OCI-LY1 (cell line): ENCODE measurements around the gene MINDY4.

ENCODE experiments used
- H2AFZ ChIP-seq: fragments of 200-600 bp; sonication (generic), shearing (Covaris generic); 2 replicates; pipeline ENCODE4 v1.6.0; 2014; ENCODE audit warnings: antibody characterized with exemption, mild to moderate bottlenecking, low read length
- H3F3A ChIP-seq: fragments of 200-600 bp; sonication (generic), shearing (Covaris generic); 2 replicates; pipeline ENCODE4 v1.6.0; 2014; ENCODE audit warnings: mild to moderate bottlenecking, antibody characterized with exemption, low read length, moderate library complexity; ENCODE audit not compliant: insufficient read depth
- H3K27ac ChIP-seq: fragments of 200-600 bp; sonication (generic); 2 replicates; pipeline ENCODE4 v1.5.1; 2014; ENCODE audit warnings: low read length, mixed run types, mild to moderate bottlenecking, low read depth; ENCODE audit not compliant: poor library complexity, severe bottlenecking
- H3K27me3 ChIP-seq: fragments of 200-600 bp; sonication (generic); 2 replicates; pipeline ENCODE4 v1.6.0; 2014; ENCODE audit warnings: antibody characterized with exemption, mild to moderate bottlenecking, low read length, moderate library complexity; ENCODE audit not compliant: insufficient read depth
- H3K36me3 ChIP-seq: fragments of 200-600 bp; sonication (generic); 2 replicates; pipeline ENCODE4 v1.6.1; 2014; ENCODE audit warnings: mild to moderate bottlenecking, antibody characterized with exemption, low read length, moderate library complexity, mixed read lengths; ENCODE audit not compliant: insufficient read depth
- H3K4me1 ChIP-seq: fragments of 200-600 bp; sonication (generic); 2 replicates; pipeline ENCODE4 v1.5.1; 2014; ENCODE audit warnings: mild to moderate bottlenecking, low read length, moderate library complexity; ENCODE audit not compliant: insufficient read depth, severe bottlenecking
- H3K4me2 ChIP-seq: fragments of 200-600 bp; sonication (generic), shearing (Covaris generic); 2 replicates; pipeline ENCODE4 v1.6.1; 2014; ENCODE audit warnings: low read length
- H3K4me3 ChIP-seq: fragments of 200-600 bp; sonication (generic); 2 replicates; pipeline ENCODE4 v1.5.1; 2014; ENCODE audit warnings: low read length, low read depth, mild to moderate bottlenecking, mixed read lengths; ENCODE audit not compliant: poor library complexity, severe bottlenecking
- H3K79me2 ChIP-seq: fragments of 200-600 bp; shearing (Covaris generic); 2 replicates; pipeline ENCODE4 v1.6.1; 2016; ENCODE audit warnings: mixed run types, low read length, mixed read lengths; ENCODE audit not compliant: insufficient read depth
- H3K9ac ChIP-seq: fragments of 200-600 bp; sonication (generic), shearing (Covaris generic); 2 replicates; pipeline ENCODE4 v1.6.1; 2014; ENCODE audit warnings: mild to moderate bottlenecking, low read length, mixed read lengths
- H3K9me2 ChIP-seq: fragments of 200-600 bp; sonication (generic), shearing (Covaris generic); 2 replicates; pipeline ENCODE4 v1.6.1; 2014; ENCODE audit warnings: low read depth, mild to moderate bottlenecking, low read length, mixed read lengths
- H3K9me3 ChIP-seq: fragments of 200-600 bp; shearing (Covaris generic); 2 replicates; pipeline ENCODE4 v1.6.1; 2014; ENCODE audit warnings: low read length, mixed read lengths
- H4K20me1 ChIP-seq: fragments of 200-600 bp; sonication (generic), shearing (Covaris generic); 2 replicates; pipeline ENCODE4 v1.6.0; 2016; ENCODE audit warnings: mild to moderate bottlenecking, low read length; ENCODE audit not compliant: insufficient read depth
- EZH2 ChIP-seq: fragments of 200-600 bp; sonication (generic), shearing (Covaris generic); IDR thresholded peaks from 2 replicates; pipeline ENCODE4 v1.8.0; 2017; ENCODE audit warnings: borderline replicate concordance, mixed run types, mild to moderate bottlenecking, antibody characterized with exemption, low read length, moderate library complexity, mixed read lengths
- TF ChIP-seq, protein P1 (sequence below): fragments of 200-600 bp; sonication (generic), shearing (Covaris generic); IDR thresholded peaks from 2 replicates; pipeline ENCODE4 v1.5.1; 2017; ENCODE audit warnings: mild to moderate bottlenecking, antibody characterized with exemption, low read length, moderate library complexity, mixed read lengths

The MINDY4 gene

DNA sequence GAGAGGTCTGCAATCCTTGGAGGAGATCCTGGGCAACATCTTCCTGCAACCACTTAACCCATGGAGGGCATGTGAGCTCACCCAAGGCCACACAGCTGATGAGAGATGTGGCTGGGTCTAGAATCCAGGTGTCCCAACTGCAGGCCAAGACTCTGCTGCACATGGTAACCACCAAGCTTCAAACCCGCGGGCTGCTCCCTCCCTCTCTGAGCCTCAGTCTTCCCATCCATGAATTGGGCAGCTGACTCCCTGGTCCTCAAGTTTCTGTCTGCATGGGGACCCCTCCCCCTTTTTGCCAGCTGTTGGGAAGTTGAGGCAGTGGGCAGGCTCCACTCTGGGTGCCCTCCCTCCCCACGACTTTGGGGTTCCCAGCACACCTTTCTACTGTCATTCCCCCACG is 40.2 kb upstream of the MINDY4 start:
- peaks cover 16% of the 10 kb centered on the region; the same call in 1 of the 2 replicates for H3K27me3 ChIP-seq
- H2AFZ ChIP-seq: no peak overlapping the region
- no peaks in the 10 kb centered on the region for H3K9me2 ChIP-seq
- no peak overlapping the region for H3K9ac ChIP-seq
- no peaks in the 10 kb centered on the region for H4K20me1 ChIP-seq
- no peaks in the 10 kb centered on the region for H3K79me2 ChIP-seq
- H3K4me1 ChIP-seq: peaks cover 13% of the 10 kb centered on the region
- no peaks in the 10 kb centered on the region for H3K9me3 ChIP-seq
- no peak overlapping the region for H3K27ac ChIP-seq
- no peak for TF ChIP-seq EZH2
- TF ChIP-seq, protein P1, sequence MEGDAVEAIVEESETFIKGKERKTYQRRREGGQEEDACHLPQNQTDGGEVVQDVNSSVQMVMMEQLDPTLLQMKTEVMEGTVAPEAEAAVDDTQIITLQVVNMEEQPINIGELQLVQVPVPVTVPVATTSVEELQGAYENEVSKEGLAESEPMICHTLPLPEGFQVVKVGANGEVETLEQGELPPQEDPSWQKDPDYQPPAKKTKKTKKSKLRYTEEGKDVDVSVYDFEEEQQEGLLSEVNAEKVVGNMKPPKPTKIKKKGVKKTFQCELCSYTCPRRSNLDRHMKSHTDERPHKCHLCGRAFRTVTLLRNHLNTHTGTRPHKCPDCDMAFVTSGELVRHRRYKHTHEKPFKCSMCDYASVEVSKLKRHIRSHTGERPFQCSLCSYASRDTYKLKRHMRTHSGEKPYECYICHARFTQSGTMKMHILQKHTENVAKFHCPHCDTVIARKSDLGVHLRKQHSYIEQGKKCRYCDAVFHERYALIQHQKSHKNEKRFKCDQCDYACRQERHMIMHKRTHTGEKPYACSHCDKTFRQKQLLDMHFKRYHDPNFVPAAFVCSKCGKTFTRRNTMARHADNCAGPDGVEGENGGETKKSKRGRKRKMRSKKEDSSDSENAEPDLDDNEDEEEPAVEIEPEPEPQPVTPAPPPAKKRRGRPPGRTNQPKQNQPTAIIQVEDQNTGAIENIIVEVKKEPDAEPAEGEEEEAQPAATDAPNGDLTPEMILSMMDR: no peak
- H3K4me2 ChIP-seq: no peak overlapping the region
- no peak overlapping the region for H3K4me3 ChIP-seq
- no peaks in the 10 kb centered on the region for H3F3A ChIP-seq
- no peaks in the 10 kb centered on the region for H3K36me3 ChIP-seq

DNA sequence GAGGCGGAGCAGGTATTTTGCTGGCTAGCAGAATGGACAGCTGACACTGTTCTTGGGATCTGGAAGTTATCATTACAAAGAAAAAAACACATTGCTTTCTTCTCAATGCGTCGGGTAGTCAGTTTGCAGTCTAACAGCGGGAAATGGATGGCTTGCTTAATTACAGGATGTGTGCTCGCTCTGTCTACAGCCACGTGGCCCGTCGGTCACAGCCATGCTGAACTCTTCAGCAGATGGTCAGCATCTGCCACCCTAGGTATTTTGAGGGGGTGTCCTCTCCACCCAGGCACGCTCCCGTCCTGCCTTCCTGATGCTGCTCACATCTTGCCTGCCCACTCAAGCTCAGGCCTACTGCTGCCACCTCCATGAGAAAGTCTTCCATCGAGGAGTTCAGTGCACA is 39.6 kb upstream of the MINDY4 start:
- no peaks in the 10 kb centered on the region for H4K20me1 ChIP-seq
- no peaks in the 10 kb centered on the region for H3K36me3 ChIP-seq
- H3K4me2 ChIP-seq: no peak overlapping the region
- H3K79me2 ChIP-seq: no peaks in the 10 kb centered on the region
- H3K9ac ChIP-seq: no peak overlapping the region
- H2AFZ ChIP-seq: no peak overlapping the region
- no peak for TF ChIP-seq EZH2
- TF ChIP-seq, protein P1: no peak
- no peak overlapping the region for H3K4me3 ChIP-seq
- no peaks in the 10 kb centered on the region for H3K9me3 ChIP-seq
- H3K4me1 ChIP-seq: peaks cover 10% of the 10 kb centered on the region
- H3K27ac ChIP-seq: no peak overlapping the region
- no peaks in the 10 kb centered on the region for H3K9me2 ChIP-seq
- H3K27me3 ChIP-seq: peaks cover 22% of the 10 kb centered on the region; the same call in 1 of the 2 replicates
- H3F3A ChIP-seq: no peaks in the 10 kb centered on the region

DNA sequence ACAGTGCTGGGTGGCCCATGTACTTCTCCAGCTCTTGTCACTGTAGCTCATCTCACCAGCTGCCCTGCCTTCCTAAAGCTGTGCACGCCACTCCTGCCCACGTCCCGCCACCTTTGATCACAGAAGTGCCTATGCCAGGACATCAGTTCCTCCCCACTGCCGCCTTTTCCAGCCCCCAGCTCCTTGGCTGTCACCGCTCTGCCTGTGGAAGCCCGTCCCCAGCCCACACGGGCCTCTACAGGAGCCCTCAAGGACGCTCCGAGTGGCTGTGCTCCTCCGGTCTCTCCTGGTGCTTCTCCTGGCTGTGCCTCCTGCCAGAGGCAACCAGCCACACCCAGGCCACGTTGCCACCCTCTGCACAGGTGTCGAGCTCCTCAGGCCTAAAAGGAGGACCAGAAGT is 38.6 kb upstream of the MINDY4 start:
- no peaks in the 10 kb centered on the region for H3F3A ChIP-seq
- H3K9me2 ChIP-seq: no peaks in the 10 kb centered on the region
- peaks cover 22% of the 10 kb centered on the region; the same call in 1 of the 2 replicates for H3K27me3 ChIP-seq
- no peaks in the 10 kb centered on the region for H3K4me1 ChIP-seq
- TF ChIP-seq, protein P1: no peak
- no peak for TF ChIP-seq EZH2
- H3K79me2 ChIP-seq: no peaks in the 10 kb centered on the region
- no peaks in the 10 kb centered on the region for H4K20me1 ChIP-seq
- H3K4me3 ChIP-seq: no peak overlapping the region
- H3K36me3 ChIP-seq: no peaks in the 10 kb centered on the region
- no peaks in the 10 kb centered on the region for H3K9me3 ChIP-seq
- no peak overlapping the region for H3K27ac ChIP-seq
- no peak overlapping the region for H3K4me2 ChIP-seq
- no peak overlapping the region for H3K9ac ChIP-seq
- no peak overlapping the region for H2AFZ ChIP-seq
